ENCODE data around the gene UAP1. TPM values are rescaled to one million over a fixed set of nuclear protein-coding genes. Genes with fewer than 3 reads are reported as not detected.
A peak's percentile ranks its signal among the peaks of the same experiment; 100 is the strongest.

Gene UAP1
- total RNA-seq, 1 experiment from 2014 or later, result 26.9 TPM

DNA sequence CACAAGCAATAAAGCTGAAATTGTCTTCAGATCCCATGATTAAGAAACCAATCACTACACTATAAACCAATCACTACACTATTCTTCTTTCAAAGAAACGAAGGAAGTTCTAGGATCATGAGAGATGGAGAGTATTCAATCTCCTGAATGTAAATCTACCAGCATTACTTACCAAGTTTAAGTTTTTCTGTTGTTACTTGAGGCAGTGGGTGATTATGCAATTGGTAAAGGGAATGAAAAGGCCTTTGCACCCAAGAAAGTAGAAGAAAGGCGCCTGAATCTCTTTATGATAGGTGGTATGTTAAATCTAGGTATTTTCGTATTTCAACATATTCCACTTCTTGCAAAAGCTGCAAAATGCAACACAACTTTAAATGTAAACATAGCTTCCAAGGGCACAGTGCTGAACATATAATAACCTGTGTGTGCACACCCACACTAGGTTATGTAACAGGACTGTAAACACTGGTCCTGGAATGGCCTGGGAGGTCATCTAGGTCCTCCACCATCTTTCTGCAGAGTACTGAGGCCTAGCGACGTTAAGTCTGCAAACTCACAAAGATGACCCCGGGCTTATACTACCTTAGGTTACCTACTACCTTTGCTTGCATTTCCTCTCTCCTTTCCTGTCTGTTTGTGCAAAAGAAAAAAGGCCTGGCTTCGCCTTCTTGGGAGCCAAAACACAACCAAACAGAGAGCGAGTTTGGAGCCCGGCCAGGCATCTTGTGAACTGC is 1.1 kb upstream of the UAP1 start:
- Histone ChIP-seq H4K91ac (ENCODE audit: insufficient read length, low read depth, low read length) (no peak overlapping the region), H3K18ac (ENCODE audit: insufficient read length, low read depth, low read length) (peak overlapping the region; percentile 27), H3K4ac (ENCODE audit: low read depth, low read length) (no peak overlapping the region), H3K4me2 (ENCODE audit: insufficient read depth, insufficient read length, low read length) (peak overlapping the region; percentile 71), H2BK15ac (ENCODE audit: low read depth, low read length) (no peak overlapping the region), H3K9me3 (ENCODE audit: control insufficient read depth, low read depth, low read length) (no peaks in the 10 kb centered on the region), H3T11ph (ENCODE audit: low read length) (no peak overlapping the region), H4K5ac (ENCODE audit: insufficient read length, low read depth, low read length) (no peak overlapping the region), H2BK12ac (ENCODE audit: insufficient read length, low read depth, low read length) (no peak overlapping the region), H2BK120ac (ENCODE audit: low read depth, low read length, poor library complexity, severe bottlenecking) (no peak overlapping the region), H3K23ac (ENCODE audit: insufficient read length, low read depth, low read length) (no peak overlapping the region), H3K27me3 (ENCODE audit: insufficient read depth, low read length) (no peaks in the 10 kb centered on the region), H3K4me1 (ENCODE audit: insufficient read depth, low read length) (no peaks in the 10 kb centered on the region; the same call in 1 of the 2 replicates), H3K56ac (ENCODE audit: insufficient read length, low read depth, low read length) (no peak overlapping the region), H4K20me1 (ENCODE audit: control insufficient read depth, insufficient read depth, insufficient read length) (peaks cover 2% of the 10 kb centered on the region), H3K27ac (ENCODE audit: insufficient read length, low read depth, low read length) (no peak overlapping the region), H2BK5ac (ENCODE audit: insufficient read length, low read length) (no peak overlapping the region), H2AFZ (ENCODE audit: low read length) (no peak overlapping the region), H3K79me1 (ENCODE audit: insufficient read depth, low read depth, low read length, poor library complexity, severe bottlenecking) (peaks cover 3% of the 10 kb centered on the region), H3K79me2 (ENCODE audit: insufficient read depth, low read length) (no peaks in the 10 kb centered on the region; the same call in 1 of the 2 replicates), H3K23me2 (ENCODE audit: insufficient read length, low read depth, low read length, poor library complexity, severe bottlenecking) (peaks cover 5% of the 10 kb centered on the region), H3K14ac (ENCODE audit: insufficient read depth, low read length) (peak overlapping the region; percentile 95; the same call in 1 of the 2 replicates), H2BK20ac (ENCODE audit: low read depth, low read length, poor library complexity, severe bottlenecking) (no peak overlapping the region), H3K9ac (ENCODE audit: extremely low read depth, insufficient read length, low read length) (peak overlapping the region; percentile 39), H2AK5ac (ENCODE audit: insufficient read length, low read length) (no peak overlapping the region), H4K8ac (replicated peaks; ENCODE audit: insufficient read length, low read depth, low read length) (no peak overlapping the region)
- Mint-ChIP-seq H3K27ac (peak overlapping the region; percentile 60 to 96 (median 88); a peak in 5 of 7 replicates), H3K9me3 (no peaks in the 10 kb centered on the region), H3K27me3 (ENCODE audit: low read depth) (peaks cover 4% of the 10 kb centered on the region), H3K4me3 (peak overlapping the region; percentile 84 to 89), H3K4me1 (peaks cover 18 to 19% of the 10 kb centered on the region in 2 experiments), H3K36me3 (ENCODE audit: insufficient read depth in 1 of 3, low read depth in 3 of 3) (no peaks in the 10 kb centered on the region)
- TF ChIP-seq, protein P1, sequence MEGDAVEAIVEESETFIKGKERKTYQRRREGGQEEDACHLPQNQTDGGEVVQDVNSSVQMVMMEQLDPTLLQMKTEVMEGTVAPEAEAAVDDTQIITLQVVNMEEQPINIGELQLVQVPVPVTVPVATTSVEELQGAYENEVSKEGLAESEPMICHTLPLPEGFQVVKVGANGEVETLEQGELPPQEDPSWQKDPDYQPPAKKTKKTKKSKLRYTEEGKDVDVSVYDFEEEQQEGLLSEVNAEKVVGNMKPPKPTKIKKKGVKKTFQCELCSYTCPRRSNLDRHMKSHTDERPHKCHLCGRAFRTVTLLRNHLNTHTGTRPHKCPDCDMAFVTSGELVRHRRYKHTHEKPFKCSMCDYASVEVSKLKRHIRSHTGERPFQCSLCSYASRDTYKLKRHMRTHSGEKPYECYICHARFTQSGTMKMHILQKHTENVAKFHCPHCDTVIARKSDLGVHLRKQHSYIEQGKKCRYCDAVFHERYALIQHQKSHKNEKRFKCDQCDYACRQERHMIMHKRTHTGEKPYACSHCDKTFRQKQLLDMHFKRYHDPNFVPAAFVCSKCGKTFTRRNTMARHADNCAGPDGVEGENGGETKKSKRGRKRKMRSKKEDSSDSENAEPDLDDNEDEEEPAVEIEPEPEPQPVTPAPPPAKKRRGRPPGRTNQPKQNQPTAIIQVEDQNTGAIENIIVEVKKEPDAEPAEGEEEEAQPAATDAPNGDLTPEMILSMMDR (conservative IDR thresholded peaks at IDR 0.05), result no peak
- peak; percentile 26 for DNase-seq
- no CpG with 5 or more reads among the region's 9 CpGs for WGBS (ENCODE audit: extremely low coverage, insufficient read length, low lambda C conversion rate)

Data from H9 (cell line).